Mucosa of descending colon (tissue), 3 donors: ENCODE results near the gene FZD2. TPM values are rescaled to one million over a fixed set of nuclear protein-coding genes. Genes with fewer than 3 reads are reported as not detected.
"Not testable (repeated sequence)": the region's sequence is repeated elsewhere in the genome, so short reads cannot be mapped to it uniquely, and the experiment has no call there.

Experiments
- ATAC-seq: fragments of 200-7000 bp; cut with Tn5 transposase; one replicate; pipeline ENCODE4 v1.9.1; 2020; ENCODE audit warnings: mild to moderate bottlenecking, moderate library complexity
- DNase-seq, 3 donors: peaks; one replicate each; pipeline ENCODE4 v3.0.0-alpha.2; 2020
- H3K36me3 ChIP-seq: fragments of 200-600 bp; one replicate; pipeline ENCODE4 v1.8.0; 2021; ENCODE audit warnings: low read depth, mild to moderate bottlenecking
- H3K4me1 ChIP-seq: fragments of 200-600 bp; one replicate; pipeline ENCODE4 v1.8.0; 2021; ENCODE audit warnings: low read depth, mild to moderate bottlenecking
- H3K4me3 ChIP-seq: fragments of 200-600 bp; one replicate; pipeline ENCODE4 v1.8.0; 2021; ENCODE audit warnings: mild to moderate bottlenecking
- H3K9me3 ChIP-seq: fragments of 200-600 bp; one replicate; pipeline ENCODE4 v1.8.0; 2021; ENCODE audit warnings: mild to moderate bottlenecking
- CTCF ChIP-seq: fragments of 200-600 bp; IDR thresholded peaks from one replicate; pipeline ENCODE4 v1.8.0; 2022; ENCODE audit warnings: antibody characterized with exemption, mild to moderate bottlenecking
- intact Hi-C, 2 donors: fragments of 100-400 bp; cut with DNase I in 1 of 2; cut with micrococcal nuclease in 1 of 2; formaldehyde crosslinking; loops; one replicate each; pipeline versions ENCODE4 v1.11.0 to v1.11.1; 2022; cut with DNase I, micrococcal nuclease
- total RNA-seq, 3 donors: library from RNA; stranded (reverse); fragmentation: NEBNext Ultra II Directional in 2 of 3; extraction: Animal tissue kit (Norgen Biotek cat#: 25700) in 2 of 3; gene quantifications; one replicate each; pipeline versions ENCODE4 v1.2.1 to v1.2.4, GENCODE V29; 2021 to 2023
- donor health status: DM: no; HTN: no; CAD: no; lungs with moderate emphysema.
- donor health status: DM: no; HTN: no; CAD: no.
- donor health status: DM: no; HTN: yes; CAD: no.

FZD2 gene
- total RNA-seq, 3 donors from 2014 or later: 0.58 to 3.0 (median 1.5) TPM

DNA sequence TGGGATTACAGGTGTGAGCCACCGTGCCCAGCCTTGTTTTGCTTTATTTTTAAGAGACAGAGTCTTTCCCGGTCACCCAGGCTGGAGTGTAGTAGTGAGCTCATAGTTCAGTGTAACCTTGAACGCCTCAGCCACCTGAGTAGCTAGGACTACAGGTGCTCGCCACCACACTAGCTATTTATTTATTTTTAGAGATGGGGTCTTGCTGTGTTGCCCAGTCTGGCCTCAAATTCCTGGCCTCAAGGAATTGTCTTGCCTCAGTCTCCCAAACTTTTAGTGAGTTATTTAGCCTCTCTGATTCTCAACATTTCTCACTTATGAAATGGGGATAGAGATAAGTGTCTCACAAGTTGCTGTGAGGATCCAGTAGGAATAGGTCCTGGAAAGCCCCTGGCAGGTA is 21.7 kb downstream of the FZD2 start:
- no peak for ATAC-seq
- TF ChIP-seq CTCF: no peak
- DNase-seq: no peak
- Histone ChIP-seq H3K9me3 (no peaks in the 10 kb centered on the region), H3K4me1 (no peaks in the 10 kb centered on the region), H3K4me3 (no peak overlapping the region), H3K36me3 (no peaks in the 10 kb centered on the region)
- intact Hi-C loops: no loop called here

DNA sequence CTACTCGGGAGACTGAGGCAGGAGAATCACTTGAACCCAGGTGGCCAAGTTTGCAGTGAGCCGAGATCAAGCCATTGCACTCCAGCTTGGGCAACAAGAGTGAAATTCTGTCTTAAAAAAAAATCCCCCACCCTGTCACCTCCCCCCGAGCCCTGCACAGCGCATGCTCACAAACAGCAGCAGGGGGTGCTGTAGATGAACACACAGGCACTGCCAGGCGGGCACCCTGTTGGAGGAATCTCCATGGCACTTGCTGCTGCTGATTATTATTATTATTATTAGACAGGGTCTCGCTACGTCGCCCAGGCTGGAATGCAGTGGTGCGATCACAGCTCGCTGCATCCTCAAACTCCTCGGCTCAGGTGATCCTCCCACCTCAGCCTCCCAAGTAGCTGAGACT is 24.6 kb downstream of the FZD2 start:
- H3K36me3 ChIP-seq: no peaks in the 10 kb centered on the region
- H3K4me3 ChIP-seq: no peak overlapping the region
- TF ChIP-seq CTCF: no peak
- no peaks in the 10 kb centered on the region for H3K4me1 ChIP-seq
- DNase-seq (no peak), ATAC-seq (no peak)
- intact Hi-C loops: no loop called here
- no peaks in the 10 kb centered on the region for H3K9me3 ChIP-seq

- Histone ChIP-seq H3K4me1 (no peaks in the 10 kb centered on the region), H3K4me3 (no peak overlapping the region), H3K36me3 (no peaks in the 10 kb centered on the region), H3K9me3 (no peaks in the 10 kb centered on the region)
- DNase-seq (no peak), ATAC-seq (no peak)
- no peak for TF ChIP-seq CTCF
- intact Hi-C loops: no loop called here
These were observed 27.2 kb downstream of the FZD2 start for GRCh38 chr17:44584443-44584842.

DNA sequence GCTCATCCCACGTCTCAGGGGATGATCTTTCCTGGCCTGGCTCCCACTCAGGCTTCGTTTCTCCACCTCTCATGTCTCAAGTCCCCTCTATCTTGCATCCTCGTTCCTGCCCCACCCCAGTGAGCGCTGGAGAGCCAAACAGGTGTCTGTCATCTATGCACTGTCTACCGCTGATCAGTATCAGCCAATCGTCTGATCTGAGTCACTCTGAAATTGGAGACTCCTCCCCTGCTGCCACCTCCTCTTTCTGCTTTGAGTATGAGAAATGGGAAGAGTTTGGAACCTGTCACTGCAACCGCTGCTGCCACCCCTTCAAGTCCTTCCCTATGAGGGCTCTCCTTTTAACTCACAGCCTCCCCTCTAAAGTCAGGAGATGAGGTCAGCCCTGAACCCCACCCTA is 28.0 kb downstream of the FZD2 start:
- Histone ChIP-seq H3K36me3 (no peaks in the 10 kb centered on the region), H3K4me1 (no peaks in the 10 kb centered on the region), H3K4me3 (no peak overlapping the region), H3K9me3 (no peaks in the 10 kb centered on the region)
- no peak for TF ChIP-seq CTCF
- intact Hi-C loops: no loop called here
- ATAC-seq: no peak
- no peak for DNase-seq

DNA sequence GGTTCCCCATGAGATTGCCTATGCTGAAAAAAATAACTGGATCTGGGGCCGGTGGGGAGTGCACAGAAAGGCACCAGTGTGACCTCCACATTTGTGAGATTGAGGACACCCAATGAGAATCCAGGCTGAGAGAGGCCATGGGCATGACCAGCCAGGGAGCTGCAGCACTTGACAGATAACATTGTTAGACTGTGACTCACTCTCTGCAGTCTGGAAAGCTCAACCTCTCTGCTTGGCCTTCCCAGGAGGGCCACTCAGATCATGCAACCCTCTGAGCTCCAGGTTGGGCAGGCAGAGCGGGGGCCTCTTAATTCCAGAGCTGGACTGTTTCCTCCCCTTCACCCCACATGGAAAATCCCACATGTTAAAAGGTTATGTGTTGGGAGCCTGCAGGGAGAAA is 30.1 kb downstream of the FZD2 start:
- H3K4me3 ChIP-seq: no peak overlapping the region
- DNase-seq (no peak), ATAC-seq (peak; percentile 49)
- TF ChIP-seq CTCF: no peak
- H3K4me1 ChIP-seq: no peaks in the 10 kb centered on the region
- no peaks in the 10 kb centered on the region for H3K36me3 ChIP-seq
- no peaks in the 10 kb centered on the region for H3K9me3 ChIP-seq
- intact Hi-C loops: no loop called here

DNA sequence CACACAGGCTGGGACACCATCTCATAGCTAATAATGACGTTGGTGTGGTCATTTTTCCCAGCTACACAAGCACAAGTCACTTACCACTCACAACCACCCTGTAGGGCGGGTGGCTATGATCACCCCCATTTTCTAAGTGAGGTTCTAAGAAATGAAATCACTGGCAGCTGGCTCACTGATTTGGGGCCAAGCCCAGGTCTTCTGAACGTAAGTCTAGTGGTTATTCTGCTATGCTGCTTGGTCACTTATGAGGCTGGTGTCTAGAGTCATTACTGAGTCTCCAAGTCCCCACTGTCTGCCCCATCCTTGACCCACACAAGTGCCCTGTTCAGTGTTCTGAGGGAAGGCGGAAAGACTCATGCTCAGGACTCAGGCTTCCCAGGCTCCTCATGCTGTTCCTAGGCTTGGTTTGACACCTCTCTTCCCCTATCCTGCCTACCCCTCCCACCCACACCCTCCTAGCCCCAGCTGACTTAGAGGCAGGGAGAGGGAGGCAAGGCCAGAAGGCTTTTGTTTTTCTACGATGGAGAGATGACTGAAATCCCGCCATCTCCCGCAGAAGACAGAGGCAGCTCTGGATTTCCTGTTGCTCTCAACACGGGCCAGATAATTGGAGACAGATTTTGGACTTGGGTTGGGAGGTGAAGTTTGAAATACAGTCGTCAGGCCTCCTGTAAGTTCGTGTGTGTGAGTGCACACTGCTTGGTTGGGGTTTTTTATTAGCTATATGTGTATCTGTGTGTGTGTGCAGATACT is 32.2 kb downstream of the FZD2 start:
- intact Hi-C loops: no loop called here
- TF ChIP-seq CTCF: no peak
- Histone ChIP-seq H3K9me3 (no peaks in the 10 kb centered on the region), H3K4me1 (no peaks in the 10 kb centered on the region), H3K36me3 (no peaks in the 10 kb centered on the region), H3K4me3 (no peak overlapping the region)
- DNase-seq (no peak), ATAC-seq (no peak)

DNA sequence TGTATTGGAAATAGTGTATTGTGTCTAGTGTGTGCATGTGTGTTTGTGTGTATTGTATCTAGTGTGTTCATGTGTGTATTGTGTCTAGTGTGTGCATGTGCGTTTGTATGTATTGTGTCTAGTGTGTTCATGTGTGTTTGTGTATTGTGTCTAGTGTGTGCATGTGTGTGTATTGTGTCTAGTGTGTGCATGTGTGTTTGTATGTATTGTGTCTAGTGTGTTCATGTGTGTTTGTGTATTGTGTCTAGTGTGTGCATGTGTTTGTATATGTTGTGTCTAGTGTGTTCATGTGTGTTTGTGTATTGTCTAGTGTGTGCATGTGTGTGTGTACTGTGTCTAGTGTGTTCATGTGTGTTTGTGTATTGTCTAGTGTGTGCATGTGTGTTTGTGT is 32.8 kb downstream of the FZD2 start:
- H3K4me3 ChIP-seq, intact Hi-C loops, ATAC-seq, DNase-seq, H3K36me3 ChIP-seq, H3K9me3 ChIP-seq, H3K4me1 ChIP-seq: not testable (repeated sequence)

- H3K4me3 ChIP-seq, intact Hi-C loops, DNase-seq, H3K36me3 ChIP-seq, H3K4me1 ChIP-seq, H3K9me3 ChIP-seq, ATAC-seq: not testable (repeated sequence)
These were observed 33.5 kb downstream of the FZD2 start for GRCh38 chr17:44590762-44591161.
